Fibroblast of lung (primary cell): Measurements from ENCODE around the gene POFUT2. TPM values are rescaled to one million over a fixed set of nuclear protein-coding genes. Genes with fewer than 3 reads are reported as not detected.

Experiments
- DNase-seq, 2 donors: peaks; one replicate each; pipeline versions ENCODE4 v3.0.0 to v3.0.0-alpha.2; 2010; ENCODE audit warnings: low read depth in 2 of 2
- H2AFZ ChIP-seq: 2 replicates; pipeline ENCODE4 v1.5.1; 2012; ENCODE audit warnings: low read length, control low read depth, inconsistent platforms
- H3K27ac ChIP-seq: 2 replicates; pipeline ENCODE4 v1.5.1; 2011; ENCODE audit warnings: low read length, control low read depth; ENCODE audit not compliant: insufficient read depth
- H3K27me3 ChIP-seq: 2 replicates; pipeline ENCODE4 v1.5.1; 2011; ENCODE audit warnings: mild to moderate bottlenecking, low read length; ENCODE audit not compliant: control insufficient read depth, insufficient read depth
- H3K36me3 ChIP-seq: 2 replicates; pipeline ENCODE4 v1.5.1; 2011; ENCODE audit warnings: low read length; ENCODE audit not compliant: control insufficient read depth, insufficient read depth
- H3K4me1 ChIP-seq: 2 replicates; pipeline ENCODE4 v1.5.1; 2011; ENCODE audit warnings: low read length; ENCODE audit not compliant: control insufficient read depth, insufficient read depth; ENCODE audit errors: extremely low read depth
- H3K4me2 ChIP-seq: 2 replicates; pipeline ENCODE4 v1.5.1; 2011; ENCODE audit warnings: low read length, control low read depth; ENCODE audit not compliant: insufficient read depth; ENCODE audit errors: extremely low read depth
- H3K4me3 ChIP-seq, 4 experiments: fragments of 200-600 bp in 1 of 4; sonication (generic) in 1 of 4; replicated peaks in 1 of 4; 2 replicates each; pipeline ENCODE4 v1.5.1; 2011 to 2016; ENCODE audit warnings: low read length in 4 of 4, low read depth in 3 of 4, mild to moderate bottlenecking in 3 of 4, control low read depth in 2 of 4, inconsistent platforms in 1 of 4, mixed read lengths in 1 of 4; ENCODE audit not compliant: insufficient read depth in 1 of 4; ENCODE audit errors: control extremely low read depth in 1 of 4
- H3K79me2 ChIP-seq: 2 replicates; pipeline ENCODE4 v1.5.1; 2012; ENCODE audit warnings: mild to moderate bottlenecking, low read length, inconsistent platforms; ENCODE audit not compliant: control insufficient read depth, insufficient read depth
- H3K9ac ChIP-seq: 2 replicates; pipeline ENCODE4 v1.5.1; 2011; ENCODE audit warnings: mild to moderate bottlenecking, low read length, control low read depth; ENCODE audit not compliant: insufficient read depth
- H3K9me3 ChIP-seq: 2 replicates; pipeline ENCODE4 v1.5.1; 2012; ENCODE audit warnings: low read depth, low read length; ENCODE audit not compliant: control insufficient read depth, insufficient read depth
- H4K20me1 ChIP-seq: 2 replicates; pipeline ENCODE4 v1.5.1; 2011; ENCODE audit warnings: low read length; ENCODE audit not compliant: control insufficient read depth, insufficient read depth; ENCODE audit errors: extremely low read depth
- CTCF ChIP-seq, 2 donors: IDR thresholded peaks in 1 of 2; conservative IDR thresholded peaks in 1 of 2; 1 replicate in 1 of 2; 2 replicates in 1 of 2; pipeline ENCODE4 v1.5.1; 2011 to 2012; ENCODE audit warnings: low read length in 2 of 2, control low read depth in 1 of 2, inconsistent platforms in 1 of 2, low read depth in 1 of 2, mild to moderate bottlenecking in 1 of 2
- EZH2 ChIP-seq: IDR thresholded peaks from 2 replicates; pipeline ENCODE4 v1.5.1; 2012; ENCODE audit warnings: low read length, control low read depth, mild to moderate bottlenecking; ENCODE audit errors: missing control alignments
- polyA plus RNA-seq, 2 donors: library from polyadenylated mRNA; depleted of rRNA in 1 of 2; stranded (reverse) in 1 of 2; unstranded in 1 of 2; fragments of >200 nt; gene quantifications; 2 replicates each; pipeline ENCODE4 v1.2.1, GENCODE V29; 2011 to 2012; ENCODE audit warnings: missing spikeins in 1 of 2
- total RNA-seq: library from RNA; depleted of rRNA; stranded (reverse); fragments of >200 nt; gene quantifications from 2 replicates; pipeline ENCODE4 v1.2.1, GENCODE V29; 2014

POFUT2 gene
- total and polyA plus RNA-seq, 2 donors (not counting 1 experiment from before 2014, with no cell fraction given) = 56.0 to 60.3 TPM

GRCh38 chr21:45215213-45215612 lies 72.5 kb downstream of the POFUT2 start:
- Histone ChIP-seq H3K4me1 (no peaks in the 10 kb centered on the region), H4K20me1 (no peaks in the 10 kb centered on the region), H3K4me3 (no peak overlapping the region), H3K9ac (no peak overlapping the region), H3K4me2 (no peak overlapping the region), H2AFZ (no peak overlapping the region), H3K79me2 (no peaks in the 10 kb centered on the region), H3K27ac (no peak overlapping the region), H3K36me3 (no peaks in the 10 kb centered on the region), H3K9me3 (no peaks in the 10 kb centered on the region), H3K27me3 (no peaks in the 10 kb centered on the region)
- no peak for DNase-seq
- TF ChIP-seq EZH2 (no peak), CTCF (conservative IDR thresholded peaks at IDR 0.05 in 1 of 2, IDR thresholded peaks at IDR 0.05 in 1 of 2; ENCODE audit: low read depth in 1 of 2, low read length in 2 of 2) (no peak)

Other genes starting within 250 kb of the POFUT2 start
- gene ADARB1, start 213.3 kb downstream of the POFUT2 start, total RNA-seq = 22.9 and 25.3 TPM in 2 replicates
- gene ADARB1, start 213.3 kb downstream of the POFUT2 start, polyA plus RNA-seq = 10.1 and 20.2 TPM in 2 replicates
- 26.2 and 38.8 TPM in 2 replicates for gene COL18A1, start 117.3 kb upstream of the POFUT2 start, total RNA-seq
- gene COL18A1, start 117.3 kb upstream of the POFUT2 start, polyA plus RNA-seq = 9.0 and 24.3 TPM in 2 replicates